Parathyroid adenoma (tissue), 2 donors: ENCODE data around the gene LRRC7.
"Not testable (repeated sequence)": the region's sequence is repeated elsewhere in the genome, so short reads cannot be mapped to it uniquely, and the experiment has no call there.

Experiments
- H2AFZ ChIP-seq: fragments of 300-600 bp; sonication (generic); one replicate; pipeline ENCODE4 v1.7.0; 2017; ENCODE audit warnings: antibody characterized with exemption, mild to moderate bottlenecking
- H3K27ac ChIP-seq: fragments of 300-600 bp; sonication (generic); one replicate; pipeline ENCODE4 v1.7.0; 2017
- H3K27me3 ChIP-seq: fragments of 300-600 bp; sonication (generic); one replicate; pipeline ENCODE4 v1.7.0; 2017; ENCODE audit warnings: low read length; ENCODE audit not compliant: control insufficient read depth, insufficient read depth
- H3K36me3 ChIP-seq: fragments of 300-600 bp; sonication (generic); one replicate; pipeline ENCODE4 v1.7.0; 2017; ENCODE audit warnings: low read length; ENCODE audit not compliant: control insufficient read depth, insufficient read depth
- H3K4me1 ChIP-seq: fragments of 300-600 bp; sonication (generic); one replicate; pipeline ENCODE4 v1.7.0; 2017; ENCODE audit warnings: control low read depth
- H3K4me2 ChIP-seq: fragments of 300-600 bp; sonication (generic); one replicate; pipeline ENCODE4 v1.7.0; 2017; ENCODE audit warnings: low read length
- H3K4me3 ChIP-seq: fragments of 300-600 bp; sonication (generic); one replicate; pipeline ENCODE4 v1.7.0; 2017; ENCODE audit warnings: low read depth, low read length
- H3K79me2 ChIP-seq: fragments of 300-600 bp; sonication (generic); one replicate; pipeline ENCODE4 v1.7.0; 2017; ENCODE audit warnings: control low read depth
- H3K9ac ChIP-seq: fragments of 300-600 bp; sonication (generic); one replicate; pipeline ENCODE4 v1.7.0; 2017; ENCODE audit warnings: mild to moderate bottlenecking
- H3K9me3 ChIP-seq: fragments of 300-600 bp; sonication (generic); one replicate; pipeline ENCODE4 v1.7.0; 2017; ENCODE audit warnings: low read length; ENCODE audit not compliant: control insufficient read depth
- CTCF ChIP-seq: fragments of 300-600 bp; sonication (generic); IDR thresholded peaks from one replicate; pipeline ENCODE4 v1.7.0; 2017; ENCODE audit warnings: antibody characterized with exemption, mild to moderate bottlenecking
- donor health status: primary hyperparathyroidism.

LRRC7 gene

GRCh38 chr1:69952676-69953075 lies 385.0 kb downstream of the LRRC7 start:
- Histone ChIP-seq H3K27ac (no peak overlapping the region), H3K4me3 (no peak overlapping the region), H3K4me1 (no peaks in the 10 kb centered on the region), H3K79me2 (no peaks in the 10 kb centered on the region), H3K4me2 (no peak overlapping the region), H2AFZ (no peak overlapping the region), H3K36me3 (no peaks in the 10 kb centered on the region), H3K27me3 (no peaks in the 10 kb centered on the region), H3K9ac (no peak overlapping the region), H3K9me3 (no peaks in the 10 kb centered on the region)
- no peak for TF ChIP-seq CTCF

- not testable (repeated sequence) for H3K4me3 ChIP-seq, H3K27me3 ChIP-seq, H2AFZ ChIP-seq, H3K27ac ChIP-seq, H3K4me2 ChIP-seq, H3K9me3 ChIP-seq, H3K79me2 ChIP-seq, H3K36me3 ChIP-seq, H3K9ac ChIP-seq, H3K4me1 ChIP-seq
Observed at GRCh38 chr1:69962452-69962851, 394.7 kb downstream of the LRRC7 start.

- Histone ChIP-seq H3K79me2 (no peaks in the 10 kb centered on the region), H3K9ac (no peak overlapping the region), H3K4me3 (no peak overlapping the region), H3K4me2 (no peak overlapping the region), H3K27ac (no peak overlapping the region), H3K27me3 (no peaks in the 10 kb centered on the region), H3K4me1 (no peaks in the 10 kb centered on the region), H3K36me3 (no peaks in the 10 kb centered on the region), H2AFZ (no peak overlapping the region), H3K9me3 (no peaks in the 10 kb centered on the region)
- TF ChIP-seq CTCF: no peak
Observed at GRCh38 chr1:69967245-69967766, 399.6 kb downstream of the LRRC7 start.

- H3K9ac ChIP-seq: no peak overlapping the region
- H2AFZ ChIP-seq: no peak overlapping the region
- no peaks in the 10 kb centered on the region for H3K27me3 ChIP-seq
- no peaks in the 10 kb centered on the region for H3K36me3 ChIP-seq
- no peak overlapping the region for H3K4me3 ChIP-seq
- H3K4me1 ChIP-seq: no peaks in the 10 kb centered on the region
- TF ChIP-seq CTCF: no peak
- H3K4me2 ChIP-seq: no peak overlapping the region
- H3K27ac ChIP-seq: no peak overlapping the region
- no peaks in the 10 kb centered on the region for H3K9me3 ChIP-seq
- H3K79me2 ChIP-seq: no peaks in the 10 kb centered on the region
Observed at GRCh38 chr1:69976896-69977295, 409.2 kb downstream of the LRRC7 start.

GRCh38 chr1:69982992-69983391 lies 415.3 kb downstream of the LRRC7 start:
- Histone ChIP-seq H3K9me3 (no peaks in the 10 kb centered on the region), H3K27ac (no peak overlapping the region), H3K36me3 (no peaks in the 10 kb centered on the region), H3K9ac (no peak overlapping the region), H3K4me2 (no peak overlapping the region), H3K79me2 (no peaks in the 10 kb centered on the region), H2AFZ (no peak overlapping the region), H3K4me3 (no peak overlapping the region), H3K4me1 (no peaks in the 10 kb centered on the region), H3K27me3 (no peaks in the 10 kb centered on the region)
- TF ChIP-seq CTCF: no peak
